Fibroblast of lung (primary cell): ENCODE data around the gene LRRC3. TPM values are rescaled to one million over a fixed set of nuclear protein-coding genes. Genes with fewer than 3 reads are reported as not detected.

Source experiments
- DNase-seq, 2 donors: peaks; one replicate each; pipeline versions ENCODE4 v3.0.0 to v3.0.0-alpha.2; 2010; ENCODE audit warnings: low read depth in 2 of 2
- H2AFZ ChIP-seq: 2 replicates; pipeline ENCODE4 v1.5.1; 2012; ENCODE audit warnings: low read length, control low read depth, inconsistent platforms
- H3K27ac ChIP-seq: 2 replicates; pipeline ENCODE4 v1.5.1; 2011; ENCODE audit warnings: low read length, control low read depth; ENCODE audit not compliant: insufficient read depth
- H3K27me3 ChIP-seq: 2 replicates; pipeline ENCODE4 v1.5.1; 2011; ENCODE audit warnings: mild to moderate bottlenecking, low read length; ENCODE audit not compliant: control insufficient read depth, insufficient read depth
- H3K36me3 ChIP-seq: 2 replicates; pipeline ENCODE4 v1.5.1; 2011; ENCODE audit warnings: low read length; ENCODE audit not compliant: control insufficient read depth, insufficient read depth
- H3K4me1 ChIP-seq: 2 replicates; pipeline ENCODE4 v1.5.1; 2011; ENCODE audit warnings: low read length; ENCODE audit not compliant: control insufficient read depth, insufficient read depth; ENCODE audit errors: extremely low read depth
- H3K4me2 ChIP-seq: 2 replicates; pipeline ENCODE4 v1.5.1; 2011; ENCODE audit warnings: low read length, control low read depth; ENCODE audit not compliant: insufficient read depth; ENCODE audit errors: extremely low read depth
- H3K4me3 ChIP-seq, 4 experiments: fragments of 200-600 bp in 1 of 4; sonication (generic) in 1 of 4; replicated peaks in 1 of 4; 2 replicates each; pipeline ENCODE4 v1.5.1; 2011 to 2016; ENCODE audit warnings: low read length in 4 of 4, low read depth in 3 of 4, mild to moderate bottlenecking in 3 of 4, control low read depth in 2 of 4, inconsistent platforms in 1 of 4, mixed read lengths in 1 of 4; ENCODE audit not compliant: insufficient read depth in 1 of 4; ENCODE audit errors: control extremely low read depth in 1 of 4
- H3K79me2 ChIP-seq: 2 replicates; pipeline ENCODE4 v1.5.1; 2012; ENCODE audit warnings: mild to moderate bottlenecking, low read length, inconsistent platforms; ENCODE audit not compliant: control insufficient read depth, insufficient read depth
- H3K9ac ChIP-seq: 2 replicates; pipeline ENCODE4 v1.5.1; 2011; ENCODE audit warnings: mild to moderate bottlenecking, low read length, control low read depth; ENCODE audit not compliant: insufficient read depth
- H3K9me3 ChIP-seq: 2 replicates; pipeline ENCODE4 v1.5.1; 2012; ENCODE audit warnings: low read depth, low read length; ENCODE audit not compliant: control insufficient read depth, insufficient read depth
- H4K20me1 ChIP-seq: 2 replicates; pipeline ENCODE4 v1.5.1; 2011; ENCODE audit warnings: low read length; ENCODE audit not compliant: control insufficient read depth, insufficient read depth; ENCODE audit errors: extremely low read depth
- EZH2 ChIP-seq: IDR thresholded peaks from 2 replicates; pipeline ENCODE4 v1.5.1; 2012; ENCODE audit warnings: low read length, control low read depth, mild to moderate bottlenecking; ENCODE audit errors: missing control alignments
- polyA plus RNA-seq, 2 donors: library from polyadenylated mRNA; depleted of rRNA in 1 of 2; stranded (reverse) in 1 of 2; unstranded in 1 of 2; fragments of >200 nt; gene quantifications; 2 replicates each; pipeline ENCODE4 v1.2.1, GENCODE V29; 2011 to 2012; ENCODE audit warnings: missing spikeins in 1 of 2
- total RNA-seq: library from RNA; depleted of rRNA; stranded (reverse); fragments of >200 nt; gene quantifications from 2 replicates; pipeline ENCODE4 v1.2.1, GENCODE V29; 2014
- TF ChIP-seq, protein P1 (sequence below), 2 donors: IDR thresholded peaks in 1 of 2; conservative IDR thresholded peaks in 1 of 2; 1 replicate in 1 of 2; 2 replicates in 1 of 2; pipeline ENCODE4 v1.5.1; 2011 to 2012; ENCODE audit warnings: low read length in 2 of 2, control low read depth in 1 of 2, inconsistent platforms in 1 of 2, low read depth in 1 of 2, mild to moderate bottlenecking in 1 of 2

The LRRC3 gene
- total and polyA plus RNA-seq, 2 donors (not counting 1 experiment from before 2014, with no cell fraction given) = 0.50 to 0.52 TPM

DNA sequence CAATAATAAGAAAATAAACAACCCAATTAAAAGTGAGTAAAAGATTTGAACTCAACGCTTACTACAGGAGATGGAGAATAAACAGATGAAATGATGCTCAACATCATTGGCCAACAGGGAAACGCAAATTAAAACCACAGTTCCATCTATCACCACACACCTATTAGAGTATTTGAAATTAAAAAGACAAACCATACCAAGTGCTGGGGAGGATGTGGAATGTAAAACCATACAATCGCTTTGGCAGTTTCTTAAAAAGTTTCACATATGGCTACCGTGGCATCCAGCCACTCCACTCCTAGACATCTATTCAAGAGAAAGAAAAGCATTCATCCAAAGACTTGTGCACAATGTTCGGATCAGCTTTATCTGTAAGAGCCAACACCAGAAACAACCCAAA is 1.3 kb upstream of the LRRC3 start:
- no peak overlapping the region for H3K9ac ChIP-seq
- no peak for DNase-seq
- no peaks in the 10 kb centered on the region for H4K20me1 ChIP-seq
- no peak overlapping the region for H3K27ac ChIP-seq
- no peaks in the 10 kb centered on the region for H3K27me3 ChIP-seq
- H3K36me3 ChIP-seq = no peaks in the 10 kb centered on the region
- no peaks in the 10 kb centered on the region for H3K79me2 ChIP-seq
- H2AFZ ChIP-seq = no peak overlapping the region
- no peaks in the 10 kb centered on the region for H3K4me1 ChIP-seq
- TF ChIP-seq, protein P1, sequence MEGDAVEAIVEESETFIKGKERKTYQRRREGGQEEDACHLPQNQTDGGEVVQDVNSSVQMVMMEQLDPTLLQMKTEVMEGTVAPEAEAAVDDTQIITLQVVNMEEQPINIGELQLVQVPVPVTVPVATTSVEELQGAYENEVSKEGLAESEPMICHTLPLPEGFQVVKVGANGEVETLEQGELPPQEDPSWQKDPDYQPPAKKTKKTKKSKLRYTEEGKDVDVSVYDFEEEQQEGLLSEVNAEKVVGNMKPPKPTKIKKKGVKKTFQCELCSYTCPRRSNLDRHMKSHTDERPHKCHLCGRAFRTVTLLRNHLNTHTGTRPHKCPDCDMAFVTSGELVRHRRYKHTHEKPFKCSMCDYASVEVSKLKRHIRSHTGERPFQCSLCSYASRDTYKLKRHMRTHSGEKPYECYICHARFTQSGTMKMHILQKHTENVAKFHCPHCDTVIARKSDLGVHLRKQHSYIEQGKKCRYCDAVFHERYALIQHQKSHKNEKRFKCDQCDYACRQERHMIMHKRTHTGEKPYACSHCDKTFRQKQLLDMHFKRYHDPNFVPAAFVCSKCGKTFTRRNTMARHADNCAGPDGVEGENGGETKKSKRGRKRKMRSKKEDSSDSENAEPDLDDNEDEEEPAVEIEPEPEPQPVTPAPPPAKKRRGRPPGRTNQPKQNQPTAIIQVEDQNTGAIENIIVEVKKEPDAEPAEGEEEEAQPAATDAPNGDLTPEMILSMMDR (conservative IDR thresholded peaks at IDR 0.05 in 1 of 2, IDR thresholded peaks at IDR 0.05 in 1 of 2; ENCODE audit: low read depth in 1 of 2, low read length in 2 of 2) = no peak
- no peak for TF ChIP-seq EZH2
- no peaks in the 10 kb centered on the region for H3K9me3 ChIP-seq
- no peak overlapping the region for H3K4me2 ChIP-seq
- H3K4me3 ChIP-seq = no peak overlapping the region

- Histone ChIP-seq H3K9ac (no peak overlapping the region), H3K4me1 (no peaks in the 10 kb centered on the region), H2AFZ (no peak overlapping the region), H3K4me3 (peak overlapping the region in 3 of 4 experiments; percentile 7 to 48 (median 40)), H3K27ac (no peak overlapping the region), H4K20me1 (no peaks in the 10 kb centered on the region), H3K4me2 (no peak overlapping the region), H3K27me3 (no peaks in the 10 kb centered on the region), H3K79me2 (no peaks in the 10 kb centered on the region), H3K36me3 (no peaks in the 10 kb centered on the region), H3K9me3 (no peaks in the 10 kb centered on the region)
- DNase-seq = peak; percentile 13 to 20
- TF ChIP-seq, protein P1 (conservative IDR thresholded peaks at IDR 0.05 in 1 of 2, IDR thresholded peaks at IDR 0.05 in 1 of 2; ENCODE audit: low read depth in 1 of 2, low read length in 2 of 2) = peak in 1 of 2 donors; percentile 10
- no peak for TF ChIP-seq EZH2
Observed at GRCh38 chr21:44455524-44456213, 359 bp downstream of the LRRC3 start.

DNA sequence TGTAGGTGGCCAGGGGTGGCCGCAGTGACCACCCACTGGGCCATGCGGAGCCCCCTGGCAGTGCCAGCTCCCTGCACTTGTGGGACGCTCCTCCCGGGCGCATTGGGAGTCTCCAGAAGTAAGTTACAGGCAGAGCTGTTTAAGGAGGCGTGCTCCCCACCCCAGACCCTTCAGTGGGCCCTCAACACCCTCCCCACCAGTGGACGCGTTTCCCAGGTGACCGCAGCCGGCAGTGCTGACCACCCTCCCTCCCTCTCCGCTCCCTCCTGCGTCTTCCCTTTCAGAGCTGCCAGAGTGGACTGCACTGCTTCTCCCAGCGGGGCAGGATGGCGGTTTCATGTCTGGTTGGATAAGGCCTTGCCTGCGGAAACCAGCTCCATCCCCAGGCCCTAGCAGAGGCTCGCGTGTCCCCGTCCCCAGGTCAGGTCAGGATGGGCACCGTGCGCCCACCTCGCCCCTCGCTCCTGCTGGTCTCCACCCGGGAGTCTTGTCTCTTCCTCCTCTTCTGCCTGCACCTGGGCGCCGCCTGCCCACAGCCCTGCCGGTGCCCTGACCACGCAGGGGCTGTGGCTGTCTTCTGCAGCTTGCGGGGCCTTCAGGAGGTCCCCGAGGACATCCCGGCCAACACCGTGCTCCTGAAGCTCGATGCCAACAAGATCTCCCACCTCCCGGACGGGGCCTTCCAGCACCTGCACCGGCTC is 1.1 kb downstream of the LRRC3 start:
- H3K79me2 ChIP-seq = no peaks in the 10 kb centered on the region
- H3K9me3 ChIP-seq = no peaks in the 10 kb centered on the region
- no peak for DNase-seq
- H2AFZ ChIP-seq = no peak overlapping the region
- H3K27me3 ChIP-seq = no peaks in the 10 kb centered on the region
- TF ChIP-seq, protein P1 (conservative IDR thresholded peaks at IDR 0.05 in 1 of 2, IDR thresholded peaks at IDR 0.05 in 1 of 2; ENCODE audit: low read depth in 1 of 2, low read length in 2 of 2) = no peak
- TF ChIP-seq EZH2 = no peak
- no peaks in the 10 kb centered on the region for H4K20me1 ChIP-seq
- H3K4me2 ChIP-seq = no peak overlapping the region
- no peak overlapping the region for H3K9ac ChIP-seq
- H3K27ac ChIP-seq = no peak overlapping the region
- no peaks in the 10 kb centered on the region for H3K36me3 ChIP-seq
- H3K4me1 ChIP-seq = no peaks in the 10 kb centered on the region
- no peak overlapping the region for H3K4me3 ChIP-seq
